Measurements from ENCODE around the gene CCSER2. TPM values are rescaled to one million over a fixed set of nuclear protein-coding genes. Genes with fewer than 3 reads are reported as not detected.

Gene CCSER2
- total RNA-seq, 1 donor from 2014 or later, result 52.3 TPM

GRCh38 chr10:84355106-84355505 lies 26.7 kb downstream of the CCSER2 start:
- Mint-ChIP-seq H3K4me1 (ENCODE audit: low read depth) (peaks cover 82% of the 10 kb centered on the region), H3K36me3 (ENCODE audit: low read depth) (peaks cover 7% of the 10 kb centered on the region), H3K27ac (peak overlapping the region; percentile 35), H3K9me3 (no peaks in the 10 kb centered on the region), H3K27me3 (ENCODE audit: insufficient read depth) (no peaks in the 10 kb centered on the region), H3K4me3 (no peak overlapping the region)
- DNase-seq (ENCODE audit: low spot score), result no peak
- intact Hi-C loops (cut with micrococcal nuclease), result no loop called here

- H3K9me3 Mint-ChIP-seq, result no peaks in the 10 kb centered on the region
- H3K4me1 Mint-ChIP-seq (ENCODE audit: low read depth), result peaks cover 90% of the 10 kb centered on the region
- no peak overlapping the region for H3K4me3 Mint-ChIP-seq
- no peak for DNase-seq (ENCODE audit: low spot score)
- H3K36me3 Mint-ChIP-seq (ENCODE audit: low read depth), result peaks cover 7% of the 10 kb centered on the region
- intact Hi-C loops (cut with micrococcal nuclease), result loop anchor here (2.0 kb wide), 1 partner anchor 14 kb away; no protein-coding TSS in a partner anchor
- no peaks in the 10 kb centered on the region for H3K27me3 Mint-ChIP-seq (ENCODE audit: insufficient read depth)
- H3K27ac Mint-ChIP-seq, result no peak overlapping the region
Observed at GRCh38 chr10:84356928-84357327, 28.5 kb downstream of the CCSER2 start.

GRCh38 chr10:84358743-84359142 lies 30.4 kb downstream of the CCSER2 start:
- no peak for DNase-seq (ENCODE audit: low spot score)
- H3K27me3 Mint-ChIP-seq (ENCODE audit: insufficient read depth), result no peaks in the 10 kb centered on the region
- H3K36me3 Mint-ChIP-seq (ENCODE audit: low read depth), result peaks cover 15% of the 10 kb centered on the region
- no peak overlapping the region for H3K4me3 Mint-ChIP-seq
- H3K9me3 Mint-ChIP-seq, result no peaks in the 10 kb centered on the region
- H3K27ac Mint-ChIP-seq, result no peak overlapping the region
- H3K4me1 Mint-ChIP-seq (ENCODE audit: low read depth), result peaks cover 85% of the 10 kb centered on the region
- intact Hi-C loops (cut with micrococcal nuclease), result no loop called here

- Mint-ChIP-seq H3K36me3 (ENCODE audit: low read depth) (peaks cover 8% of the 10 kb centered on the region), H3K4me3 (no peak overlapping the region), H3K4me1 (ENCODE audit: low read depth) (peaks cover 67% of the 10 kb centered on the region), H3K27ac (no peak overlapping the region), H3K27me3 (ENCODE audit: insufficient read depth) (no peaks in the 10 kb centered on the region), H3K9me3 (no peaks in the 10 kb centered on the region)
- DNase-seq (ENCODE audit: low spot score), result no peak
- intact Hi-C loops (cut with micrococcal nuclease), result no loop called here
Observed at GRCh38 chr10:84360637-84361365, 32.4 kb downstream of the CCSER2 start.

GRCh38 chr10:84365335-84365881 lies 37.0 kb downstream of the CCSER2 start:
- Mint-ChIP-seq H3K27me3 (ENCODE audit: insufficient read depth) (no peaks in the 10 kb centered on the region), H3K9me3 (no peaks in the 10 kb centered on the region), H3K27ac (no peak overlapping the region), H3K4me1 (ENCODE audit: low read depth) (peaks cover 39% of the 10 kb centered on the region), H3K4me3 (no peak overlapping the region), H3K36me3 (ENCODE audit: low read depth) (peaks cover 15% of the 10 kb centered on the region)
- intact Hi-C loops (cut with micrococcal nuclease), result no loop called here
- no peak for DNase-seq (ENCODE audit: low spot score)

- Mint-ChIP-seq H3K9me3 (no peaks in the 10 kb centered on the region), H3K36me3 (ENCODE audit: low read depth) (peaks cover 17% of the 10 kb centered on the region), H3K4me3 (no peak overlapping the region), H3K4me1 (ENCODE audit: low read depth) (peaks cover 33% of the 10 kb centered on the region), H3K27ac (no peak overlapping the region), H3K27me3 (ENCODE audit: insufficient read depth) (no peaks in the 10 kb centered on the region)
- no peak for DNase-seq (ENCODE audit: low spot score)
- intact Hi-C loops (cut with micrococcal nuclease), result no loop called here
Observed at GRCh38 chr10:84366041-84366440, 37.7 kb downstream of the CCSER2 start.

- H3K27ac Mint-ChIP-seq, result no peak overlapping the region
- peaks cover 28% of the 10 kb centered on the region for H3K4me1 Mint-ChIP-seq (ENCODE audit: low read depth)
- DNase-seq (ENCODE audit: low spot score), result no peak
- intact Hi-C loops (cut with micrococcal nuclease), result no loop called here
- no peaks in the 10 kb centered on the region for H3K9me3 Mint-ChIP-seq
- H3K36me3 Mint-ChIP-seq (ENCODE audit: low read depth), result peaks cover 23% of the 10 kb centered on the region
- H3K4me3 Mint-ChIP-seq, result no peak overlapping the region
- no peaks in the 10 kb centered on the region for H3K27me3 Mint-ChIP-seq (ENCODE audit: insufficient read depth)
Observed at GRCh38 chr10:84367256-84367655, 38.9 kb downstream of the CCSER2 start.

GRCh38 chr10:84368828-84369227 lies 40.4 kb downstream of the CCSER2 start:
- intact Hi-C loops (cut with micrococcal nuclease), result no loop called here
- Mint-ChIP-seq H3K4me1 (ENCODE audit: low read depth) (peaks cover 23% of the 10 kb centered on the region), H3K27ac (no peak overlapping the region), H3K36me3 (ENCODE audit: low read depth) (peaks cover 23% of the 10 kb centered on the region), H3K4me3 (no peak overlapping the region), H3K9me3 (no peaks in the 10 kb centered on the region), H3K27me3 (ENCODE audit: insufficient read depth) (no peaks in the 10 kb centered on the region)
- DNase-seq (ENCODE audit: low spot score), result no peak

- no peak for DNase-seq (ENCODE audit: low spot score)
- Mint-ChIP-seq H3K36me3 (ENCODE audit: low read depth) (peaks cover 25% of the 10 kb centered on the region), H3K4me3 (no peak overlapping the region), H3K27ac (no peak overlapping the region), H3K27me3 (ENCODE audit: insufficient read depth) (no peaks in the 10 kb centered on the region), H3K4me1 (ENCODE audit: low read depth) (peaks cover 27% of the 10 kb centered on the region), H3K9me3 (no peaks in the 10 kb centered on the region)
- intact Hi-C loops (cut with micrococcal nuclease), result no loop called here
Observed at GRCh38 chr10:84370283-84370682, 41.9 kb downstream of the CCSER2 start.

GRCh38 chr10:84371944-84372343 lies 43.6 kb downstream of the CCSER2 start:
- H3K4me1 Mint-ChIP-seq (ENCODE audit: low read depth), result peaks cover 38% of the 10 kb centered on the region
- no peak for DNase-seq (ENCODE audit: low spot score)
- no peaks in the 10 kb centered on the region for H3K9me3 Mint-ChIP-seq
- H3K27me3 Mint-ChIP-seq (ENCODE audit: insufficient read depth), result no peaks in the 10 kb centered on the region
- H3K4me3 Mint-ChIP-seq, result no peak overlapping the region
- intact Hi-C loops (cut with micrococcal nuclease), result no loop called here
- peak overlapping the region; percentile 14 for H3K27ac Mint-ChIP-seq
- peaks cover 26% of the 10 kb centered on the region for H3K36me3 Mint-ChIP-seq (ENCODE audit: low read depth)

GRCh38 chr10:84373000-84373399 lies 44.6 kb downstream of the CCSER2 start:
- no peak overlapping the region for H3K4me3 Mint-ChIP-seq
- intact Hi-C loops (cut with micrococcal nuclease), result no loop called here
- peaks cover 38% of the 10 kb centered on the region for H3K4me1 Mint-ChIP-seq (ENCODE audit: low read depth)
- H3K27ac Mint-ChIP-seq, result no peak overlapping the region
- no peaks in the 10 kb centered on the region for H3K27me3 Mint-ChIP-seq (ENCODE audit: insufficient read depth)
- peaks cover 26% of the 10 kb centered on the region for H3K36me3 Mint-ChIP-seq (ENCODE audit: low read depth)
- H3K9me3 Mint-ChIP-seq, result no peaks in the 10 kb centered on the region
- no peak for DNase-seq (ENCODE audit: low spot score)

GRCh38 chr10:84374455-84374854 lies 46.1 kb downstream of the CCSER2 start:
- H3K36me3 Mint-ChIP-seq (ENCODE audit: low read depth), result peaks cover 22% of the 10 kb centered on the region
- no peak overlapping the region for H3K4me3 Mint-ChIP-seq
- no peak overlapping the region for H3K27ac Mint-ChIP-seq
- peaks cover 35% of the 10 kb centered on the region for H3K4me1 Mint-ChIP-seq (ENCODE audit: low read depth)
- intact Hi-C loops (cut with micrococcal nuclease), result loop anchor here (2.0 kb wide), 1 partner anchor 56 kb away; no protein-coding TSS in a partner anchor
- no peak for DNase-seq (ENCODE audit: low spot score)
- no peaks in the 10 kb centered on the region for H3K9me3 Mint-ChIP-seq
- no peaks in the 10 kb centered on the region for H3K27me3 Mint-ChIP-seq (ENCODE audit: insufficient read depth)

GRCh38 chr10:84375011-84375410 lies 46.6 kb downstream of the CCSER2 start:
- Mint-ChIP-seq H3K36me3 (ENCODE audit: low read depth) (peaks cover 22% of the 10 kb centered on the region), H3K9me3 (no peaks in the 10 kb centered on the region), H3K27ac (peak overlapping the region; percentile 12), H3K4me3 (no peak overlapping the region), H3K27me3 (ENCODE audit: insufficient read depth) (no peaks in the 10 kb centered on the region), H3K4me1 (ENCODE audit: low read depth) (peaks cover 30% of the 10 kb centered on the region)
- DNase-seq (ENCODE audit: low spot score), result peak; percentile 22
- intact Hi-C loops (cut with micrococcal nuclease), result loop anchor here (1.0 to 2.0 kb wide), 4 partner anchors 23 to 162 kb away; no protein-coding TSS in a partner anchor
